NCI-H187 treated with DMSO at 0.1 percent for 48 hours (cell line): ENCODE results near the gene AFF4.
"Not testable (repeated sequence)": the region's sequence is repeated elsewhere in the genome, so short reads cannot be mapped to it uniquely, and the experiment has no call there.

ENCODE experiments used
- DNase-seq: peaks from one replicate; lab custom pipeline; 2025; lab: John Stamatoyannopoulos, UW

AFF4 gene

GRCh38 chr5:132886064-132886823 lies 77.2 kb downstream of the AFF4 start:
- no peak for DNase-seq

- DNase-seq, result no peak
These were observed 78.9 kb downstream of the AFF4 start for GRCh38 chr5:132884548-132884947.

- DNase-seq, result no peak
These were observed 80.1 kb downstream of the AFF4 start for GRCh38 chr5:132883261-132883834.

- peak; percentile 29 for DNase-seq
These were observed 85.5 kb downstream of the AFF4 start for GRCh38 chr5:132877938-132878337.

GRCh38 chr5:132877466-132877865 lies 86.0 kb downstream of the AFF4 start:
- DNase-seq, result no peak

- DNase-seq, result no peak
These were observed 87.2 kb downstream of the AFF4 start for GRCh38 chr5:132876020-132876759.

GRCh38 chr5:132873930-132874271 lies 89.5 kb downstream of the AFF4 start:
- DNase-seq, result no peak

GRCh38 chr5:132873119-132873929 lies 90.1 kb downstream of the AFF4 start, which contains the start of gene LEAP2:
TSS of gene LEAP2 (plus strand) at chr5:132873668. CDS start at chr5:132873695, 27 bp downstream.
- DNase-seq, result no peak

GRCh38 chr5:132872788-132873118 lies 90.7 kb downstream of the AFF4 start:
- DNase-seq, result no peak

- no peak for DNase-seq
These were observed 91.8 kb downstream of the AFF4 start for GRCh38 chr5:132871459-132872284.

GRCh38 chr5:132870801-132871200 lies 92.6 kb downstream of the AFF4 start:
- no peak for DNase-seq

GRCh38 chr5:132868754-132869153 lies 94.7 kb downstream of the AFF4 start:
- DNase-seq, result no peak

- no peak for DNase-seq
These were observed 96.4 kb downstream of the AFF4 start for GRCh38 chr5:132867046-132867451.

GRCh38 chr5:132866342-132867045 lies 96.9 kb downstream of the AFF4 start, which contains the start of the genes GDF9 and UQCRQ:
TSS of gene GDF9 (minus strand) at chr5:132866469. CDS start at chr5:132864533, 1,936 bp downstream.
TSS of gene UQCRQ (plus strand) at chr5:132866642. CDS start at chr5:132866882, 240 bp downstream.
- peak; percentile 94 for DNase-seq

GRCh38 chr5:132865668-132866341 lies 97.6 kb downstream of the AFF4 start:
- no peak for DNase-seq

- DNase-seq, result no peak
These were observed 102.7 kb downstream of the AFF4 start for GRCh38 chr5:132860742-132861141.

- DNase-seq, result no peak
These were observed 103.5 kb downstream of the AFF4 start for GRCh38 chr5:132859889-132860437.

- DNase-seq, result no peak
These were observed 107.4 kb downstream of the AFF4 start for GRCh38 chr5:132856011-132856410.

- not testable (repeated sequence) for DNase-seq
These were observed 108.4 kb downstream of the AFF4 start for GRCh38 chr5:132854992-132855391.

GRCh38 chr5:132854301-132854700 lies 109.1 kb downstream of the AFF4 start:
- DNase-seq, result no peak
